GM10266 (cell line): ENCODE data around the gene UNC5C.

Experiments
- DNase-seq: peaks from one replicate; pipeline ENCODE4 v3.0.0; 2012; ENCODE audit errors: extremely low spot score
- CTCF ChIP-seq: IDR thresholded peaks from 2 replicates; pipeline ENCODE4 v1.5.1; 2012; ENCODE audit warnings: mild to moderate bottlenecking, low read depth; ENCODE audit not compliant: control insufficient read depth, insufficient read depth; ENCODE audit errors: missing control alignments

Gene UNC5C

GRCh38 chr4:95522682-95523530, 25.9 kb downstream of the UNC5C start:
- no peak for DNase-seq
- no peak for TF ChIP-seq CTCF

- TF ChIP-seq CTCF = no peak
- no peak for DNase-seq
Observed at GRCh38 chr4:95517576-95518345, 31.0 kb downstream of the UNC5C start.

DNA sequence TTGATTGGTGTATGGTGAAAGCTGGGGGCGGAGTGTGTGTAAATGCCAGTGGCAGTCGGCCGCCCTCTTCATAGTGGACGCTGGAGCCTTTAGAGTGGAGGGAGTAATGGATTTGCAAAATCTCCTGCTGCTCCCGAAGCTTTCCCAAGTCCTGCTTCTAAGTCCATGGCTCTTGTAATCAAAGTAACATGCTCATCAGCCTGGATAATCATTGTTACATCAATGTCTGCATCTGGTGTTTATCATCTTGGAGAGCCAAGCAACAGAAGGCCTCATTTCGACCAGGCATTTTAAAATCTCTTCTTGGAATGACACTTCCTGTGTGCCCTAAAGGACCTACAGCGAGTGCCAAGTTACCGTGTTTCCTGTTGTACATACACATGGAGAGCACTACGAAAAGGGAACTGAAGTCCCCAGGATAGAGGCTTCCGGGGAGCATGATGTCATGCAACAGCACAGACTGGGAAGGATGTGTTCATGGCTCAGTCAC, 32.2 kb downstream of the UNC5C start:
- no peak for DNase-seq
- no peak for TF ChIP-seq CTCF

GRCh38 chr4:95515589-95515988, 33.2 kb downstream of the UNC5C start:
- TF ChIP-seq CTCF = no peak
- no peak for DNase-seq

DNA sequence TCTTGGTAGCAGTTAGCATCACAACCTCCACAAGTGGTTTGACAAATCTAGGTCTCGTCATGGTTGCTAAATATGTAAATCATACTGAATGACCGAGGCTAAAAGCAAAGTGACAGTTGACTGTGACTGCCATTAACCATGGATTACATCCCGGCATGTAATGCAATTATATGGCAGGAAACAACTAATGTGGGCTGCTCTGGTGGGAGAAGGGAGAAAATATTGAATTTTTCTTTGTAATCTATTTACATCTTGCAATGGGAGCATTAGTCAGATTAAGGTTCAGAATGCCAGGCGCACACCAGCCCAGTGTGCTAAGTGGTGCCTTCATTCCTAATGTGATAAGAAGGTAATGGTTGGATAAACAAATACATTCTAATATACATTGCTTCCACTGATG, 35.8 kb downstream of the UNC5C start:
- no peak for DNase-seq
- no peak for TF ChIP-seq CTCF

DNA sequence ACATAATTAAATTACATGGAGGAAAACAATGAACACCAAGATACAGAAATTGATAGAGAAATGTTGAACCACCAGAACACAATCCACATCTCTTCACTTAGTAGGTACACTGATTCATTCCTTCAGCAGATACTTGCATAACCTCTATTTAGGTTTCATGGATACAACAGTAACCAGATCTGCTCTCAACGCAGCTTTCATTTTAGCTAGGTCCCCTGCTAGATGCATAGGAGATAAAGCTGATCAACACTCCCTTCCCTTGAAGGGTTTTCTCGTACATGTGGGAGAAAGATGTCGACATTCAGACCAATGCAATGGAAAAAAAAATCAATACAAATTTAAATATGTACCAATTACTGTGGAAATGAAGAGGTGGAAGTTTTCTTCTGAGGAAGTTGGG, 37.3 kb downstream of the UNC5C start:
- no peak for DNase-seq
- no peak for TF ChIP-seq CTCF

DNA sequence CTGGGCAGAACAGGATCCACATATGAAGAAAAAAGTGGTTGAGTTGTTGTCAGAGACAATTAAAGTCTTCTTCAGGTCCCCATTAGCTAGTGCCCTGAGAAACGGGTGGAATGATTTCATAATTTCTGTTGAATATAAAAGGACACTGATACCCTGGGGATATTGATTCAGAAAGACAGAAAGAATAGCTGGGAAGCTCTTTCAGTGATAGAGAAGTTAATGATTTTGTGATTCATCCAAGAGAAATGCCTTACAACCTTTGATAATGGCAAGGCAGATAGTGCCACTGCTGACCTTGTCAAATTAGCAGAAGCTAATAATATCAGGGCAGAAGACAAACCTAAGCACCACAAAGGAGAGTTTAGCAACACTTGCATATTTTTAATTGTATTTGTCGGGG, 37.9 kb downstream of the UNC5C start:
- DNase-seq = no peak
- no peak for TF ChIP-seq CTCF
